GM21381 (cell line): ENCODE data around the gene PICALM.

ENCODE experiments used
- ATAC-seq: cut with Tn5 transposase; IDR thresholded peaks from one replicate; pipeline ENCODE4 v1.9.1; 2021; ENCODE audit warnings: mild to moderate bottlenecking, moderate library complexity; ENCODE audit not compliant: unreplicated experiment

Gene PICALM

GRCh38 chr11:86050196-86050709 lies 18.6 kb downstream of the PICALM start:
- ATAC-seq, result no peak

- peak; percentile 43 for ATAC-seq
Observed at GRCh38 chr11:86047275-86047991, 21.5 kb downstream of the PICALM start.

GRCh38 chr11:86046116-86046515 lies 22.8 kb downstream of the PICALM start:
- ATAC-seq, result no peak

- no peak for ATAC-seq
Observed at GRCh38 chr11:86043765-86044503, 24.9 kb downstream of the PICALM start.

GRCh38 chr11:86041975-86042378 lies 26.9 kb downstream of the PICALM start:
- ATAC-seq, result peak; percentile 57

- no peak for ATAC-seq
Observed at GRCh38 chr11:86040919-86041850, 27.7 kb downstream of the PICALM start.

GRCh38 chr11:86039094-86039493 lies 29.8 kb downstream of the PICALM start:
- ATAC-seq, result no peak

GRCh38 chr11:86037743-86038142 lies 31.1 kb downstream of the PICALM start:
- ATAC-seq, result no peak

- ATAC-seq, result no peak
Observed at GRCh38 chr11:86035920-86036319, 33.0 kb downstream of the PICALM start.

GRCh38 chr11:86035164-86035563 lies 33.7 kb downstream of the PICALM start:
- no peak for ATAC-seq

GRCh38 chr11:86034710-86035109 lies 34.2 kb downstream of the PICALM start:
- no peak for ATAC-seq

- no peak for ATAC-seq
Observed at GRCh38 chr11:86021377-86021776, 47.5 kb downstream of the PICALM start.

- ATAC-seq, result no peak
Observed at GRCh38 chr11:86018249-86018648, 50.6 kb downstream of the PICALM start.

- ATAC-seq, result no peak
Observed at GRCh38 chr11:86016451-86016850, 52.4 kb downstream of the PICALM start.

- no peak for ATAC-seq
Observed at GRCh38 chr11:86015699-86016098, 53.2 kb downstream of the PICALM start.

- no peak for ATAC-seq
Observed at GRCh38 chr11:86014221-86014620, 54.7 kb downstream of the PICALM start.

GRCh38 chr11:86013713-86014112 lies 55.2 kb downstream of the PICALM start:
- ATAC-seq, result no peak

- no peak for ATAC-seq
Observed at GRCh38 chr11:86011175-86011574, 57.7 kb downstream of the PICALM start.

GRCh38 chr11:86003654-86004053 lies 65.2 kb downstream of the PICALM start:
- ATAC-seq, result no peak

GRCh38 chr11:86002431-86002830 lies 66.5 kb downstream of the PICALM start:
- ATAC-seq, result no peak

- no peak for ATAC-seq
Observed at GRCh38 chr11:85991508-85991907, 77.4 kb downstream of the PICALM start.
